DND-41 (cell line): ENCODE measurements around the gene TMEM245.

Experiments
- ATAC-seq: fragments of 200-7000 bp; cut with Tn5 transposase; 3 replicates; pipeline ENCODE4 v1.9.1; 2021; ENCODE audit warnings: low read depth; ENCODE audit not compliant: insufficient read depth
- DNase-seq: peaks from one replicate; pipeline ENCODE4 v3.0.0-alpha.2; 2020
- H2AFZ ChIP-seq: 2 replicates; pipeline ENCODE4 v1.6.0; 2012; ENCODE audit warnings: low read depth, low read length
- H3K27ac ChIP-seq: 2 replicates; pipeline ENCODE4 v1.5.1; 2012; ENCODE audit warnings: low read length, inconsistent platforms
- H3K27me3 ChIP-seq: fragments of 200-600 bp; sonication (generic); 2 replicates; pipeline ENCODE4 v1.6.0; 2012; ENCODE audit warnings: low read length, mild to moderate bottlenecking, inconsistent platforms; ENCODE audit not compliant: insufficient read depth, poor library complexity
- H3K36me3 ChIP-seq: 2 replicates; pipeline ENCODE4 v1.5.1; 2012; ENCODE audit warnings: low read length, inconsistent platforms; ENCODE audit not compliant: insufficient read depth
- H3K4me1 ChIP-seq: 2 replicates; pipeline ENCODE4 v1.5.1; 2012; ENCODE audit warnings: mild to moderate bottlenecking, low read length; ENCODE audit not compliant: insufficient read depth
- H3K4me2 ChIP-seq: 2 replicates; pipeline ENCODE4 v1.6.0; 2012; ENCODE audit warnings: mild to moderate bottlenecking, moderate library complexity, low read length, inconsistent platforms; ENCODE audit not compliant: insufficient read depth
- H3K4me3 ChIP-seq, 2 experiments: fragments of 200-600 bp in 1 of 2; shearing (Covaris generic) in 1 of 2; 2 replicates each; pipeline ENCODE4 v1.5.1; 2012 to 2016; ENCODE audit warnings: inconsistent platforms in 2 of 2, low read length in 2 of 2, mild to moderate bottlenecking in 2 of 2, low read depth in 1 of 2, moderate library complexity in 1 of 2
- H3K79me2 ChIP-seq: 2 replicates; pipeline ENCODE4 v1.6.0; 2012; ENCODE audit warnings: low read length, inconsistent platforms; ENCODE audit not compliant: insufficient read depth
- H3K9ac ChIP-seq: 2 replicates; pipeline ENCODE4 v1.6.0; 2012; ENCODE audit warnings: low read depth, mild to moderate bottlenecking, inconsistent platforms, low read length, moderate library complexity
- H3K9me3 ChIP-seq: 2 replicates; pipeline ENCODE4 v1.5.1; 2012; ENCODE audit warnings: low read length, moderate library complexity, mild to moderate bottlenecking, inconsistent platforms; ENCODE audit not compliant: insufficient read depth, severe bottlenecking
- H4K20me1 ChIP-seq: 2 replicates; pipeline ENCODE4 v1.6.0; 2012; ENCODE audit warnings: low read length; ENCODE audit not compliant: insufficient read depth
- EZH2 ChIP-seq: IDR thresholded peaks from 3 replicates; pipeline ENCODE4 v1.6.1; 2012; ENCODE audit warnings: borderline replicate concordance, low read depth, mild to moderate bottlenecking, moderate library complexity, low read length, inconsistent platforms; ENCODE audit not compliant: severe bottlenecking
- TF ChIP-seq, protein P1 (sequence below): IDR thresholded peaks from 2 replicates; pipeline ENCODE4 v1.5.1; 2012; ENCODE audit warnings: borderline replicate concordance, low read length, moderate library complexity, mild to moderate bottlenecking; ENCODE audit not compliant: poor library complexity, severe bottlenecking; ENCODE audit errors: extremely low read depth

The TMEM245 gene

DNA sequence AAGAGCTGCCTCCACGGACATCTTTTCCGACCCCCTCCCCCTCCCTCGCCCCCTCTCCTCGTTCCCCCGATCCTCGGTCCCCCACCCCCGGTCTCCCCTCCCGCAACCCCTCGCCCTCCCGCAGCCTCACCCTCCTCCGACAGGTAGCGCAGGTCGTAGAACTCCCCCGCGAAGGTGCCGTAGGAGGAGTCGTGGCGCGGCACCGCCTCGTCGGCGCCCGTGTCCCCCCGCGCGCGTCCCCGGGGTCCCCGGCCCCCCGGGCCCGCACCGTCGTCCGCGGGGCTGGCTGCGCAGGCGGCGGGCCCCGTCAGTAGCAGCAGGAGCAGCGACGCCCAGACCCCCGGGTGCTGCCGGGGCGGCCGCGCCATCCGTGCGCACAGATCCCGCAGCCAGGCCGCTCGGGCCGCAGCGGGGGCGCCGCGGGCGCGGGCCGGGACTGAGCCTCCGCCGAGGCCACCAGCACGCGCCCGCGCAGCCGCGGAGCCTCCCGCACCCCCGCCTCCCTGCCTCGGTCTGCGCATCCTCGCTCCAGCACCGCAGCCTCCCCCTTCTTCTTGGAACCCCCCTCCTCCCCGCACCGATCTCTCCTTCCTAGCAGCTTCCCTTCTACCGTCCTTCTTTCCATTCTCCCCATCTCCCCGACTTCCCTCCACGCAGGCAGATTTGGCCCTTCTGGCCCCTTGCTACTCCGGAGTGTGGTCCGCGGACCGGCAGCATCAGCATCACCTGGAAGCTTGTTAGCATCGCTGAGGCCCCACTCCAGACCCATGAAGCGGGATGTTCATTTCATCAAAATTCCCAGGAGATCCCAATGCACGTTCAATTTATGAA is 47.2 kb upstream of the TMEM245 start, which contains the start of gene FRRS1L:
FRRS1L (minus strand) TSS at position 479 of the 831 bp plus-strand sequence; CDS start at position 368, 111 bp downstream.
- no peak within 1 kb of the TSS for H3K4me3 ChIP-seq
- H3K4me2 ChIP-seq: no peak within 1 kb of the TSS

DNA sequence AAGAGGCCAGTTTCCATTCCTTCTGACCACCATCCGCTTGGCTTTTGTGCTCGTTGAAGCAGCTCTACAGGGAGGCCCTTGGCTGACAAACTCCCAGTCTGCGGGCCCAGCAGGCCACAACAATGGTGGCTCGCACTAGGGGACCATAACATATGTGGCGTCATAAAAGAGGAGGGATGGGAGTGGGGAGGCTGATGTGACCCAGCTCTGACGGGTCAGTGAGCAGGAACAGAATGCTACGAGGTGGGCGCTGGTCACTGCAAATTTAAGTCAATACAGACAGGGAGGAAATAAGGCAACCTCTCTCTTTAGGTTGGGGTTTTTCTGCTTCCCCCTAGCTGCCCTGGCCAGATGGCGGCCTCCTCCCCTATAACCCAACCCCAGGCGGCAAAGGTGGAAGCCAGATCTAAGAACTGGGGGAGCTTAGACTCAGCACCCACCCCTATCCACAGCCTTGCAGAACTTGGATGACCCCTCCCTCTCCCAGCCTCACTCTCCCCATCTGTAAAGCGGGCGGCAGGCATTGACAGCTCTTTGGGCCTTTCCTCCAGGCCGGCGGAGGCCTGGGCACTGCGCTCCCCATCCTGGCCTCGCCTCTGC is 46.5 kb upstream of the TMEM245 start:
- H3K27me3 ChIP-seq: peaks cover 3% of the 10 kb centered on the region
- no peak overlapping the region for H3K27ac ChIP-seq
- H3K36me3 ChIP-seq: no peaks in the 10 kb centered on the region
- ATAC-seq (no peak), DNase-seq (no peak)
- no peak overlapping the region for H3K9ac ChIP-seq
- no peaks in the 10 kb centered on the region for H3K4me1 ChIP-seq
- no peak overlapping the region for H2AFZ ChIP-seq
- no peak overlapping the region for H3K4me3 ChIP-seq
- H3K4me2 ChIP-seq: no peak overlapping the region
- H3K79me2 ChIP-seq: no peaks in the 10 kb centered on the region
- H3K9me3 ChIP-seq: no peaks in the 10 kb centered on the region
- TF ChIP-seq EZH2: no peak
- TF ChIP-seq, protein P1, sequence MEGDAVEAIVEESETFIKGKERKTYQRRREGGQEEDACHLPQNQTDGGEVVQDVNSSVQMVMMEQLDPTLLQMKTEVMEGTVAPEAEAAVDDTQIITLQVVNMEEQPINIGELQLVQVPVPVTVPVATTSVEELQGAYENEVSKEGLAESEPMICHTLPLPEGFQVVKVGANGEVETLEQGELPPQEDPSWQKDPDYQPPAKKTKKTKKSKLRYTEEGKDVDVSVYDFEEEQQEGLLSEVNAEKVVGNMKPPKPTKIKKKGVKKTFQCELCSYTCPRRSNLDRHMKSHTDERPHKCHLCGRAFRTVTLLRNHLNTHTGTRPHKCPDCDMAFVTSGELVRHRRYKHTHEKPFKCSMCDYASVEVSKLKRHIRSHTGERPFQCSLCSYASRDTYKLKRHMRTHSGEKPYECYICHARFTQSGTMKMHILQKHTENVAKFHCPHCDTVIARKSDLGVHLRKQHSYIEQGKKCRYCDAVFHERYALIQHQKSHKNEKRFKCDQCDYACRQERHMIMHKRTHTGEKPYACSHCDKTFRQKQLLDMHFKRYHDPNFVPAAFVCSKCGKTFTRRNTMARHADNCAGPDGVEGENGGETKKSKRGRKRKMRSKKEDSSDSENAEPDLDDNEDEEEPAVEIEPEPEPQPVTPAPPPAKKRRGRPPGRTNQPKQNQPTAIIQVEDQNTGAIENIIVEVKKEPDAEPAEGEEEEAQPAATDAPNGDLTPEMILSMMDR: no peak
- H4K20me1 ChIP-seq: no peaks in the 10 kb centered on the region

More for the DNA sequence above, 47.2 kb upstream of the TMEM245 start, which contains the start of gene FRRS1L:
- Histone ChIP-seq H3K27ac (no peak within 1 kb of the TSS), H4K20me1 (no peaks in the 10 kb centered on the region), H3K36me3 (no peaks in the 10 kb centered on the region), H3K79me2 (no peaks in the 10 kb centered on the region), H3K4me1 (no peaks in the 10 kb centered on the region), H3K9me3 (no peaks in the 10 kb centered on the region), H3K27me3 (peaks cover 3% of the 10 kb centered on the region), H3K9ac (no peak within 1 kb of the TSS), H2AFZ (no peak within 1 kb of the TSS)
- ATAC-seq (no peak), DNase-seq (no peak)
- TF ChIP-seq EZH2: no peak
- TF ChIP-seq, protein P1: no peak

DNA sequence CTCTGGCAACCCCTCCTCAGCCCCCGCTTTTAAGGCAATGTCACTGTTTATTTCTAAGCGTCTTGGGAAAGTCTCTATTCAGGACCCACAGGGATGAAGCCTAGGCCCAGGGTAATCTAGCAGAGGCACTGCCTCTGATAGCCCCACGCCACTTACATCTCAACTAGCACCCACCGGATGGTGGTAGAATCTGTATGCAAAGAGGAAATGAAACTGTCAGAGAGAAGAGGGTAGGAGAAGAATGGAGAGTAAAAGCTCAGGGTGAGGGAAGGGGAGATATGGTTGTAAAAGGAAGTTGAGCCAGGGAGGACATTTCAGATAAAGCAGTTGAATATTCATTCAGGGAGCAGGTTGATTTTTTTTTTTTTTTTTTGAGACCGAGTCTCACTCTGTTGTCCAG is 44.3 kb upstream of the TMEM245 start:
- no peaks in the 10 kb centered on the region for H3K4me1 ChIP-seq
- H3K9ac ChIP-seq: no peak overlapping the region
- no peak for ATAC-seq
- H3K79me2 ChIP-seq: no peaks in the 10 kb centered on the region
- H4K20me1 ChIP-seq: no peaks in the 10 kb centered on the region
- H3K36me3 ChIP-seq: no peaks in the 10 kb centered on the region
- peaks cover 3% of the 10 kb centered on the region for H3K27me3 ChIP-seq
- DNase-seq: no peak
- TF ChIP-seq EZH2: no peak
- TF ChIP-seq, protein P1: no peak
- H3K4me2 ChIP-seq: no peak overlapping the region
- H2AFZ ChIP-seq: no peak overlapping the region
- H3K27ac ChIP-seq: no peak overlapping the region
- no peak overlapping the region for H3K4me3 ChIP-seq
- H3K9me3 ChIP-seq: no peaks in the 10 kb centered on the region
